Activated T-helper 1 cell treated with Interleukin-2 at 50 U/mL for 16 hours (primary cell): Measurements from ENCODE around the gene PXDC1.

ENCODE experiments used
- DNase-seq: peaks from one replicate; pipeline ENCODE4 v3.0.0-alpha.2; 2020; ENCODE audit warnings: low read depth

PXDC1 gene

GRCh38 chr6:3746696-3747095 is 4.8 kb downstream of the PXDC1 start:
- no peak for DNase-seq

GRCh38 chr6:3746119-3746691 is 5.3 kb downstream of the PXDC1 start:
- no peak for DNase-seq

- DNase-seq, result no peak
These were observed 5.9 kb downstream of the PXDC1 start for GRCh38 chr6:3745566-3746118.

- no peak for DNase-seq
These were observed 6.5 kb downstream of the PXDC1 start for GRCh38 chr6:3744901-3745470.

- DNase-seq, result no peak
These were observed 7.2 kb downstream of the PXDC1 start for GRCh38 chr6:3744211-3744900.

- no peak for DNase-seq
These were observed 8.0 kb downstream of the PXDC1 start for GRCh38 chr6:3743541-3743940.

- DNase-seq, result peak; percentile 80
These were observed 8.8 kb downstream of the PXDC1 start for GRCh38 chr6:3742426-3743344.

- DNase-seq, result no peak
These were observed 9.5 kb downstream of the PXDC1 start for GRCh38 chr6:3742076-3742425.

- DNase-seq, result no peak
These were observed 10.0 kb downstream of the PXDC1 start for GRCh38 chr6:3741477-3741871.

GRCh38 chr6:3740551-3741476 is 10.7 kb downstream of the PXDC1 start:
- DNase-seq, result no peak

- no peak for DNase-seq
These were observed 12.1 kb downstream of the PXDC1 start for GRCh38 chr6:3739311-3739897.

GRCh38 chr6:3738381-3739131 is 13.0 kb downstream of the PXDC1 start:
- no peak for DNase-seq

GRCh38 chr6:3737831-3738210 is 13.7 kb downstream of the PXDC1 start:
- no peak for DNase-seq

GRCh38 chr6:3737149-3737830 is 14.2 kb downstream of the PXDC1 start:
- DNase-seq, result no peak

- no peak for DNase-seq
These were observed 16.4 kb downstream of the PXDC1 start for GRCh38 chr6:3735029-3735605.

- no peak for DNase-seq
These were observed 17.5 kb downstream of the PXDC1 start for GRCh38 chr6:3734023-3734422.

- DNase-seq, result no peak
These were observed 18.1 kb downstream of the PXDC1 start for GRCh38 chr6:3733321-3733925.

- DNase-seq, result peak; percentile 41
These were observed 19.0 kb downstream of the PXDC1 start for GRCh38 chr6:3732345-3733141.
